NOMO-1 (cell line): Measurements from ENCODE around the gene PRPF40B.
"Not testable (repeated sequence)": the region's sequence is repeated elsewhere in the genome, so short reads cannot be mapped to it uniquely, and the experiment has no call there.

Experiments
- DNase-seq, 2 experiments: peaks; one replicate each; lab custom pipeline; 2025; ENCODE audit not compliant: unreplicated experiment in 2 of 2; lab: John Stamatoyannopoulos, UW

The PRPF40B gene

GRCh38 chr12:49623142-49623904, at the start of gene PRPF40B:
PRPF40B (plus strand) TSS chr12:49623561; CDS start chr12:49623591, 30 bp downstream.
- DNase-seq, result peak; percentile 77 to 92

- DNase-seq, result no peak
These were observed 45.6 kb upstream of the PRPF40B start for GRCh38 chr12:49577589-49578315.

GRCh38 chr12:49578471-49579112, 44.8 kb upstream of the PRPF40B start:
- no peak for DNase-seq

- peak in 1 of 2 experiments; percentile 18 for DNase-seq
These were observed 42.5 kb upstream of the PRPF40B start for GRCh38 chr12:49580572-49581535.

GRCh38 chr12:49582201-49582600, 41.2 kb upstream of the PRPF40B start:
- no peak for DNase-seq

GRCh38 chr12:49582850-49583249, 40.5 kb upstream of the PRPF40B start:
- no peak for DNase-seq

- DNase-seq, result no peak
These were observed 39.8 kb upstream of the PRPF40B start for GRCh38 chr12:49583366-49584094.

- DNase-seq, result no peak
These were observed 38.8 kb upstream of the PRPF40B start for GRCh38 chr12:49584591-49584990.

- DNase-seq, result no peak
These were observed 37.6 kb upstream of the PRPF40B start for GRCh38 chr12:49585477-49586459.

- DNase-seq, result no peak
These were observed 36.0 kb upstream of the PRPF40B start for GRCh38 chr12:49587174-49587908.

- no peak for DNase-seq
These were observed 35.1 kb upstream of the PRPF40B start for GRCh38 chr12:49588281-49588680.

- no peak for DNase-seq
These were observed 34.4 kb upstream of the PRPF40B start for GRCh38 chr12:49588721-49589516.

GRCh38 chr12:49598527-49598926, 24.8 kb upstream of the PRPF40B start:
- no peak for DNase-seq

- no peak for DNase-seq
These were observed 23.4 kb upstream of the PRPF40B start for GRCh38 chr12:49599961-49600360.

- no peak for DNase-seq
These were observed 19.6 kb upstream of the PRPF40B start for GRCh38 chr12:49603721-49604120.

GRCh38 chr12:49604856-49605255, 18.5 kb upstream of the PRPF40B start:
- no peak for DNase-seq

- not testable (repeated sequence) for DNase-seq
These were observed 17.8 kb upstream of the PRPF40B start, which contains the start of gene FAM186B for GRCh38 chr12:49605539-49605938. FAM186B (minus strand) TSS chr12:49605639; CDS start chr12:49605477, 162 bp downstream.
